ENCODE data around the gene FCHSD2. TPM values are rescaled to one million over a fixed set of nuclear protein-coding genes. Genes with fewer than 3 reads are reported as not detected.

FCHSD2 gene
- total RNA-seq (189 and 193 TPM in 2 replicates), polyA plus RNA-seq (113 and 206 TPM in 2 replicates), polyA minus RNA-seq (48.6 and 77.9 TPM in 2 replicates)
- 80.6 TPM for total RNA-seq (2013)

DNA sequence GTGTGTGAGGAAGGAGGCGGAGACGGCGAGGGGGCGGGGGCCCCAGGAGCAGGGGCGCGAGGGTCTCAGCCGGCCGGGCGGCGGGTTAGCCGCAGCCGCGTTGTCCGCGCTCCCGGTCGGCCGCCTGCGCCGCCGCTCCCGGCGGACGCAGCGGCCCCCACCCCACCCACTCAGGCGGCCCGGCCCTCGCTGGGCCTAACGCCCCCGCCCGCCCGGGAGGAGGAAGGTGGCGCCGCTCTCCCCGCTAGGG, at the start of gene FCHSD2:
FCHSD2 (minus strand) TSS at position 191 of the 250 bp plus-strand sequence. CDS start 441 bp downstream, outside the sequence.
- WGBS (ENCODE audit: insufficient coverage), result under 1% methylated on average over 35 of the region's 35 CpGs
- H3K4me1 Mint-ChIP-seq, result peaks cover 76% of the 10 kb centered on the region
- TF ChIP-seq EZH2 (IDR thresholded peaks at IDR 0.05; ENCODE audit: borderline replicate concordance, insufficient read depth, low read depth, low read length, poor library complexity, severe bottlenecking), result no peak
- TF ChIP-seq, protein P1, sequence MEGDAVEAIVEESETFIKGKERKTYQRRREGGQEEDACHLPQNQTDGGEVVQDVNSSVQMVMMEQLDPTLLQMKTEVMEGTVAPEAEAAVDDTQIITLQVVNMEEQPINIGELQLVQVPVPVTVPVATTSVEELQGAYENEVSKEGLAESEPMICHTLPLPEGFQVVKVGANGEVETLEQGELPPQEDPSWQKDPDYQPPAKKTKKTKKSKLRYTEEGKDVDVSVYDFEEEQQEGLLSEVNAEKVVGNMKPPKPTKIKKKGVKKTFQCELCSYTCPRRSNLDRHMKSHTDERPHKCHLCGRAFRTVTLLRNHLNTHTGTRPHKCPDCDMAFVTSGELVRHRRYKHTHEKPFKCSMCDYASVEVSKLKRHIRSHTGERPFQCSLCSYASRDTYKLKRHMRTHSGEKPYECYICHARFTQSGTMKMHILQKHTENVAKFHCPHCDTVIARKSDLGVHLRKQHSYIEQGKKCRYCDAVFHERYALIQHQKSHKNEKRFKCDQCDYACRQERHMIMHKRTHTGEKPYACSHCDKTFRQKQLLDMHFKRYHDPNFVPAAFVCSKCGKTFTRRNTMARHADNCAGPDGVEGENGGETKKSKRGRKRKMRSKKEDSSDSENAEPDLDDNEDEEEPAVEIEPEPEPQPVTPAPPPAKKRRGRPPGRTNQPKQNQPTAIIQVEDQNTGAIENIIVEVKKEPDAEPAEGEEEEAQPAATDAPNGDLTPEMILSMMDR (IDR thresholded peaks at IDR 0.05), result no peak
- Histone ChIP-seq H3K36me3 (replicated peaks in 1 of 2; ENCODE audit: control extremely low read depth in 1 of 2, control insufficient read depth in 1 of 2, extremely low read depth in 1 of 2, insufficient read depth in 2 of 2, low read length in 1 of 2) (peaks cover 0 to 24% of the 10 kb centered on the region in 2 experiments), H3K4me3 (ENCODE audit: control extremely low read depth in 1 of 5, extremely low read depth in 1 of 5, insufficient read depth in 1 of 5, low read depth in 2 of 5, low read length in 4 of 5) (peak within 1 kb of the TSS; percentile 84 to 98 (median 95)), H4K20me1 (ENCODE audit: control insufficient read depth, insufficient read depth, low read length, poor library complexity, severe bottlenecking) (peaks cover 17% of the 10 kb centered on the region), H3K79me2 (ENCODE audit: control insufficient read depth, insufficient read depth, low read length) (peaks cover 71% of the 10 kb centered on the region), H2AFZ (ENCODE audit: insufficient read depth, low read depth, low read length, poor library complexity, severe bottlenecking) (peak within 1 kb of the TSS; percentile 77), H3K27me3 (replicated peaks in 1 of 4; ENCODE audit: control extremely low read depth in 1 of 4, control insufficient read depth in 3 of 4, insufficient read depth in 4 of 4, low read length in 3 of 4) (no peaks in the 10 kb centered on the region), H3K4me1 (ENCODE audit: control insufficient read depth in 2 of 2, insufficient read depth in 2 of 2, low read length in 2 of 2) (peaks cover 65 to 71% of the 10 kb centered on the region in 2 donors), H3K27ac (ENCODE audit: low read length in 2 of 2) (peak within 1 kb of the TSS; percentile 91 to 93), H3K9me3 (ENCODE audit: control extremely low read depth in 1 of 3, control insufficient read depth in 2 of 3, insufficient read depth in 1 of 3, low read length in 2 of 3) (no peaks in the 10 kb centered on the region), H3K4me2 (replicated peaks; ENCODE audit: low read depth, low read length, poor library complexity, severe bottlenecking) (peak within 1 kb of the TSS; percentile 88), H3K9ac (ENCODE audit: low read length) (peak within 1 kb of the TSS; percentile 92)
- ChIA-PET CTCF (interaction anchor here (0.7 to 11.4 kb wide), 21 partner anchors 11 to 326 kb away, joined by 3 to 248 read pairs (median 4); no protein-coding TSS in a partner anchor), POLR2A (interaction anchor here (0.6 to 4.8 kb wide), 17 partner anchors 11 to 348 kb away, joined by 3 to 98 read pairs (median 4); partner anchors contain the start of genes P2RY2 and STARD10)
- H3K4me3 Mint-ChIP-seq, result peak within 1 kb of the TSS; percentile 100
- H3K27ac Mint-ChIP-seq, result peak within 1 kb of the TSS; percentile 99
- H3K9me3 Mint-ChIP-seq (ENCODE audit: insufficient read depth), result no peaks in the 10 kb centered on the region
- intact Hi-C loops (cut with micrococcal nuclease), result loop anchor here (2.0 kb wide), 3 partner anchors 15 to 139 kb away; no protein-coding TSS in a partner anchor
- no peaks in the 10 kb centered on the region for H3K27me3 Mint-ChIP-seq
- no peak for ATAC-seq (ENCODE audit: low read depth)
- DNase-seq, result no peak

DNA sequence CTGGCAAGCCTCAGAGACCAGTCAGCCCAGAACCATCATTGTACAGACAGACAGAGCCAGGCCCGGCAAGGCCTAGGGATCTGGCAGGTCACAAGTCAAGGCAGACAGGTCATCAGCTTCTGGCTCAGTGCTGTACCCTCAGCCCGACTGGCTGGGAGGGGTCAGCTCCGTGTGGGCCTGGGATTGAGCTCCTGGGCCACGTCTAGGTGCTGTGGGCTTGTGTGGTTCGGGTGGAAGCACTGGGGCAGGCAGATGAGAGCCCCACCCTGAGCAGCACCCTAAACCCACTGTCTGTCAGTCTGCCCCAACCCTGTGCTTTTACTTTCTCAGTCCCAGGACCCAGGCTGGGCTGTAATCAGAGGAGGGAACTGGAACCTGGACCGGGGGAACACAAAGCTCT, 49.0 kb upstream of the FCHSD2 start:
- POLR2A ChIA-PET, result interaction anchor here (0.6 kb wide), 1 partner anchor 48 kb away, joined by 3 read pairs; no protein-coding TSS in a partner anchor

More for the DNA sequence above, 49.0 kb upstream of the FCHSD2 start:
- Histone ChIP-seq H3K9ac (ENCODE audit: low read length) (no peak overlapping the region), H3K79me2 (ENCODE audit: control insufficient read depth, insufficient read depth, low read length) (no peaks in the 10 kb centered on the region), H3K4me3 (ENCODE audit: control extremely low read depth in 1 of 5, extremely low read depth in 1 of 5, insufficient read depth in 1 of 5, low read depth in 2 of 5, low read length in 4 of 5) (no peak overlapping the region), H3K9me3 (ENCODE audit: control extremely low read depth in 1 of 3, control insufficient read depth in 2 of 3, insufficient read depth in 1 of 3, low read length in 2 of 3) (no peaks in the 10 kb centered on the region), H2AFZ (ENCODE audit: insufficient read depth, low read depth, low read length, poor library complexity, severe bottlenecking) (no peak overlapping the region), H3K4me1 (ENCODE audit: control insufficient read depth in 2 of 2, insufficient read depth in 2 of 2, low read length in 2 of 2) (peaks cover 18 to 45% of the 10 kb centered on the region in 2 donors), H4K20me1 (ENCODE audit: control insufficient read depth, insufficient read depth, low read length, poor library complexity, severe bottlenecking) (no peaks in the 10 kb centered on the region), H3K4me2 (replicated peaks; ENCODE audit: low read depth, low read length, poor library complexity, severe bottlenecking) (no peak overlapping the region), H3K36me3 (replicated peaks in 1 of 2; ENCODE audit: control extremely low read depth in 1 of 2, control insufficient read depth in 1 of 2, extremely low read depth in 1 of 2, insufficient read depth in 2 of 2, low read length in 1 of 2) (no peaks in the 10 kb centered on the region), H3K27ac (ENCODE audit: low read length in 2 of 2) (no peak overlapping the region), H3K27me3 (replicated peaks in 1 of 4; ENCODE audit: control extremely low read depth in 1 of 4, control insufficient read depth in 3 of 4, insufficient read depth in 4 of 4, low read length in 3 of 4) (no peaks in the 10 kb centered on the region)
- TF ChIP-seq, protein P1 (IDR thresholded peaks at IDR 0.05), result no peak
- TF ChIP-seq EZH2 (IDR thresholded peaks at IDR 0.05; ENCODE audit: borderline replicate concordance, insufficient read depth, low read depth, low read length, poor library complexity, severe bottlenecking), result no peak
- H3K4me1 Mint-ChIP-seq, result peaks cover 44% of the 10 kb centered on the region
- ATAC-seq (ENCODE audit: low read depth) (no peak), DNase-seq (no peak)
- 95% methylated on average over 5 of the region's 6 CpGs for WGBS (ENCODE audit: insufficient coverage)
- no peak overlapping the region for H3K4me3 Mint-ChIP-seq
- H3K27me3 Mint-ChIP-seq, result no peaks in the 10 kb centered on the region
- H3K27ac Mint-ChIP-seq, result peak overlapping the region; percentile 90
- no peaks in the 10 kb centered on the region for H3K9me3 Mint-ChIP-seq (ENCODE audit: insufficient read depth)
- CTCF ChIA-PET, result interaction anchor here (0.5 to 2.9 kb wide), 5 partner anchors 10 to 51 kb away, joined by 3 to 10 read pairs (median 4); no protein-coding TSS in a partner anchor
- intact Hi-C loops (cut with micrococcal nuclease), result no loop called here

Measured in B cell (primary cell).